Keratinocyte (primary cell): ENCODE measurements around the gene RNF149. TPM values are rescaled to one million over a fixed set of nuclear protein-coding genes. Genes with fewer than 3 reads are reported as not detected.

Source experiments
- DNase-seq: peaks from one replicate; pipeline ENCODE4 v3.0.0-alpha.2; 2011; ENCODE audit warnings: low read depth, missing footprints, low spot score
- FAIRE-seq: peaks from 2 replicates; lab custom pipeline; 2011; peaks lifted over from hg19 to GRCh38; lab: Jason Lieb, UNC
- H2AFZ ChIP-seq: 2 replicates; pipeline ENCODE4 v1.6.0; 2012; ENCODE audit warnings: low read length, control low read depth, inconsistent platforms; ENCODE audit not compliant: control insufficient read depth
- H3K27ac ChIP-seq: 2 replicates; pipeline ENCODE4 v1.5.1; 2011; ENCODE audit warnings: low read length; ENCODE audit not compliant: control insufficient read depth, insufficient read depth
- H3K27me3 ChIP-seq: 3 replicates; pipeline ENCODE4 v1.6.0; 2011; ENCODE audit warnings: low read length; ENCODE audit not compliant: control insufficient read depth, insufficient read depth; ENCODE audit errors: extremely low read depth
- H3K36me3 ChIP-seq, 2 experiments: 2 replicates in 1 of 2; 3 replicates in 1 of 2; pipeline ENCODE4 v1.5.1; 2011; ENCODE audit warnings: low read length in 2 of 2, mild to moderate bottlenecking in 1 of 2; ENCODE audit not compliant: control insufficient read depth in 2 of 2, insufficient read depth in 2 of 2; ENCODE audit errors: extremely low read depth in 1 of 2
- H3K4me1 ChIP-seq: 3 replicates; pipeline ENCODE4 v1.5.1; 2011; ENCODE audit warnings: low read length; ENCODE audit not compliant: control insufficient read depth, insufficient read depth; ENCODE audit errors: extremely low read depth
- H3K4me2 ChIP-seq: 3 replicates; pipeline ENCODE4 v1.6.0; 2011; ENCODE audit warnings: low read depth, low read length; ENCODE audit not compliant: control insufficient read depth, insufficient read depth; ENCODE audit errors: extremely low read depth
- H3K4me3 ChIP-seq, 3 experiments: fragments of 200-600 bp in 1 of 3; sonication (generic) in 1 of 3; 2 replicates in 2 of 3; 3 replicates in 1 of 3; pipeline ENCODE4 v1.5.1; 2011 to 2016; ENCODE audit warnings: low read length in 3 of 3, mild to moderate bottlenecking in 3 of 3, control low read depth in 2 of 3, inconsistent platforms in 1 of 3, low read depth in 1 of 3, mixed read lengths in 1 of 3, mixed run types in 1 of 3, moderate library complexity in 1 of 3; ENCODE audit not compliant: control insufficient read depth in 2 of 3, insufficient read depth in 2 of 3; ENCODE audit errors: extremely low read depth in 1 of 3
- H3K79me2 ChIP-seq: 2 replicates; pipeline ENCODE4 v1.6.0; 2012; ENCODE audit warnings: low read length; ENCODE audit not compliant: control insufficient read depth, insufficient read depth
- H3K9ac ChIP-seq: 3 replicates; pipeline ENCODE4 v1.6.0; 2011; ENCODE audit warnings: low read length; ENCODE audit not compliant: control insufficient read depth, insufficient read depth; ENCODE audit errors: extremely low read depth
- H3K9me1 ChIP-seq: 3 replicates; pipeline ENCODE4 v1.6.0; 2011; ENCODE audit warnings: low read length; ENCODE audit not compliant: control insufficient read depth, insufficient read depth; ENCODE audit errors: extremely low read depth
- H3K9me3 ChIP-seq: 2 replicates; pipeline ENCODE4 v1.5.1; 2012; ENCODE audit warnings: low read depth, low read length; ENCODE audit not compliant: control insufficient read depth
- H4K20me1 ChIP-seq: 3 replicates; pipeline ENCODE4 v1.6.0; 2011; ENCODE audit warnings: low read length; ENCODE audit not compliant: control insufficient read depth, insufficient read depth; ENCODE audit errors: extremely low read depth
- EZH2 ChIP-seq: IDR thresholded peaks from one replicate; pipeline ENCODE4 v1.6.1; 2012; ENCODE audit warnings: inconsistent platforms, mild to moderate bottlenecking, low read length, moderate library complexity
- dilution Hi-C: fragments of 300-500 bp; cut with MboI; formaldehyde crosslinking; loops from one replicate; pipeline ENCODE4 v1.7.0; 2020; ENCODE audit warnings: low sequenced_read_pairs; ENCODE audit not compliant: extremely low pct_ligation_motif_present
- polyA plus RNA-seq, 5 experiments: library from polyadenylated mRNA; depleted of rRNA in 3 of 5; stranded (reverse) in 3 of 5; stranded (forward) in 1 of 5; unstranded in 1 of 5; fragments of >200 nt; gene quantifications; 1 replicate in 1 of 5; 2 replicates in 3 of 5; 3 replicates in 1 of 5; pipeline versions ENCODE4 v1.2.1 to v1.2.3, GENCODE V29; 2011 to 2012; ENCODE audit warnings: missing spikeins in 2 of 5, low read depth in 1 of 5, low replicate concordance in 1 of 5
- TF ChIP-seq, protein P1 (sequence below), 3 experiments: IDR thresholded peaks in 1 of 3; conservative IDR thresholded peaks in 1 of 3; optimal IDR thresholded peaks in 1 of 3; 2 replicates in 2 of 3; 3 replicates in 1 of 3; pipeline versions ENCODE3 to v1.5.1; 2011; ENCODE audit warnings: low read length in 3 of 3, mild to moderate bottlenecking in 3 of 3, moderate library complexity in 2 of 3, control low read depth in 1 of 3, inconsistent platforms in 1 of 3; ENCODE audit not compliant: insufficient read depth in 2 of 3; ENCODE audit errors: extremely low read depth in 1 of 3

RNF149 gene
- polyA plus RNA-seq, 1 donor (not counting 4 experiments of a cell fraction or from before 2014, with no cell fraction given), result 68.0 TPM

GRCh38 chr2:101282980-101283379 is 25.5 kb downstream of the RNF149 start:
- Histone ChIP-seq H3K36me3 (peaks cover 30 to 53% of the 10 kb centered on the region in 2 experiments), H3K9ac (no peak overlapping the region), H3K9me3 (no peaks in the 10 kb centered on the region), H3K79me2 (peaks cover 12% of the 10 kb centered on the region), H3K9me1 (no peaks in the 10 kb centered on the region), H3K4me2 (no peak overlapping the region), H3K4me3 (no peak overlapping the region), H3K27me3 (no peaks in the 10 kb centered on the region), H3K4me1 (no peaks in the 10 kb centered on the region), H4K20me1 (no peaks in the 10 kb centered on the region), H2AFZ (no peak overlapping the region), H3K27ac (no peak overlapping the region)
- TF ChIP-seq, protein P1, sequence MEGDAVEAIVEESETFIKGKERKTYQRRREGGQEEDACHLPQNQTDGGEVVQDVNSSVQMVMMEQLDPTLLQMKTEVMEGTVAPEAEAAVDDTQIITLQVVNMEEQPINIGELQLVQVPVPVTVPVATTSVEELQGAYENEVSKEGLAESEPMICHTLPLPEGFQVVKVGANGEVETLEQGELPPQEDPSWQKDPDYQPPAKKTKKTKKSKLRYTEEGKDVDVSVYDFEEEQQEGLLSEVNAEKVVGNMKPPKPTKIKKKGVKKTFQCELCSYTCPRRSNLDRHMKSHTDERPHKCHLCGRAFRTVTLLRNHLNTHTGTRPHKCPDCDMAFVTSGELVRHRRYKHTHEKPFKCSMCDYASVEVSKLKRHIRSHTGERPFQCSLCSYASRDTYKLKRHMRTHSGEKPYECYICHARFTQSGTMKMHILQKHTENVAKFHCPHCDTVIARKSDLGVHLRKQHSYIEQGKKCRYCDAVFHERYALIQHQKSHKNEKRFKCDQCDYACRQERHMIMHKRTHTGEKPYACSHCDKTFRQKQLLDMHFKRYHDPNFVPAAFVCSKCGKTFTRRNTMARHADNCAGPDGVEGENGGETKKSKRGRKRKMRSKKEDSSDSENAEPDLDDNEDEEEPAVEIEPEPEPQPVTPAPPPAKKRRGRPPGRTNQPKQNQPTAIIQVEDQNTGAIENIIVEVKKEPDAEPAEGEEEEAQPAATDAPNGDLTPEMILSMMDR (optimal IDR thresholded peaks at IDR 0.05 in 1 of 3, IDR thresholded peaks at IDR 0.05 in 1 of 3, conservative IDR thresholded peaks at IDR 0.05 in 1 of 3; ENCODE audit: extremely low read depth in 1 of 3, insufficient read depth in 2 of 3, low read length in 3 of 3), result no peak
- TF ChIP-seq EZH2, result no peak
- FAIRE-seq (no peak), DNase-seq (no peak)
- dilution Hi-C loops, result no loop called here

GRCh38 chr2:101281482-101281881 is 27.0 kb downstream of the RNF149 start:
- FAIRE-seq, result no peak
- no peak overlapping the region for H3K4me3 ChIP-seq
- peaks cover 31 to 56% of the 10 kb centered on the region in 2 experiments for H3K36me3 ChIP-seq
- H3K79me2 ChIP-seq, result peaks cover 13% of the 10 kb centered on the region
- H3K9me1 ChIP-seq, result no peaks in the 10 kb centered on the region
- no peaks in the 10 kb centered on the region for H4K20me1 ChIP-seq
- no peaks in the 10 kb centered on the region for H3K4me1 ChIP-seq
- TF ChIP-seq, protein P1 (optimal IDR thresholded peaks at IDR 0.05 in 1 of 3, IDR thresholded peaks at IDR 0.05 in 1 of 3, conservative IDR thresholded peaks at IDR 0.05 in 1 of 3; ENCODE audit: extremely low read depth in 1 of 3, insufficient read depth in 2 of 3, low read length in 3 of 3), result no peak
- TF ChIP-seq EZH2, result no peak
- no peak overlapping the region for H3K9ac ChIP-seq
- no peaks in the 10 kb centered on the region for H3K9me3 ChIP-seq
- H3K27ac ChIP-seq, result no peak overlapping the region
- H3K27me3 ChIP-seq, result no peaks in the 10 kb centered on the region
- no peak overlapping the region for H2AFZ ChIP-seq
- dilution Hi-C loops, result no loop called here
- no peak overlapping the region for H3K4me2 ChIP-seq
- DNase-seq, result no peak
